Stimulated activated naive CD4-positive, alpha-beta T cell (primary cell): ENCODE results near the gene ZNF546.
"Not testable (repeated sequence)": the region's sequence is repeated elsewhere in the genome, so short reads cannot be mapped to it uniquely, and the experiment has no call there.

Experiments used
- DNase-seq, 6 experiments: peaks; one replicate each; lab custom pipeline; 2025; lab: John Stamatoyannopoulos, UW

Gene ZNF546

DNA sequence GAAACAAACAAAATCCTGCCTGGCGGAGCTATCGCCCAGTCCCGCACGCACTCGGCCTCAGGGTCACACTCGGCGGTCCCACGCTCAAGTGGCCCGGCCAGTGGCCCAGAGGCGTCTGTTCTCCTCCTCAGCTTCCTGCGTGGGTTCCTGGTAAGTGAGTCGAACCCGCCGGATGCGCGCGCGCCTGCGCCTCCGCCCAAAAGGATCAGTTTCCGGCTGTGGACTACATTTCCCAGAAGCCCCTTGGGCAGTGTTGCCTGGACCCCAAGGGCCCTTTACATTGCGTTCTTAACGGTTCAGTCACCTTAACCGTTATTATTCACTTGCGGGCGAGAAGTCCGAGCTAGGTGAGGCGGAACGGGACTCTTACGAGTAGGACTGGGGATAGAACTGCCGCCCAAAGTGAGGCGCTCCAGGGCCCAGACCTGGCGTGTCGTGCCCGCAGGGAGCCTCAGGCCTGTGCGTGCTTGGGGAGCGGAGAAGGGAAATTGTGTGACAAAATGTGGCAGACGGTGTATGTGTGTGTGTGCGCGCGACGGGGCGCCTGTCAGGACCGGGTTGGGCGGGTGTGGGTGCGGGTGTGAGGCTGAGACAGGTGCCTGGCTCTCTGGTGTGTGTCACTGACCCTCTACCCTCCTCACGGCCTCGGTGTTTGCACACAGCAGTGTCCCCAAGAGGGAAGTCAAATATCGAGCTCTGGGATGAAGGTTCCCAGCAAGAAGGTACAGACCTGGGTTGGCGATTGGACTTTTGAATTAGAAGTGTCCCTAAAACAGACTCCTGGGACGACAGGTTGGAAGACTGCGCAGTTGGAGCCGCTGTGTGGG, at the start of gene ZNF546:
Gene ZNF546 (plus strand): TSS at position 250 of the 827 bp plus-strand sequence. CDS start 1,267 bp downstream, outside the sequence.
- DNase-seq, result peak; percentile 80 to 91 (median 85)

DNA sequence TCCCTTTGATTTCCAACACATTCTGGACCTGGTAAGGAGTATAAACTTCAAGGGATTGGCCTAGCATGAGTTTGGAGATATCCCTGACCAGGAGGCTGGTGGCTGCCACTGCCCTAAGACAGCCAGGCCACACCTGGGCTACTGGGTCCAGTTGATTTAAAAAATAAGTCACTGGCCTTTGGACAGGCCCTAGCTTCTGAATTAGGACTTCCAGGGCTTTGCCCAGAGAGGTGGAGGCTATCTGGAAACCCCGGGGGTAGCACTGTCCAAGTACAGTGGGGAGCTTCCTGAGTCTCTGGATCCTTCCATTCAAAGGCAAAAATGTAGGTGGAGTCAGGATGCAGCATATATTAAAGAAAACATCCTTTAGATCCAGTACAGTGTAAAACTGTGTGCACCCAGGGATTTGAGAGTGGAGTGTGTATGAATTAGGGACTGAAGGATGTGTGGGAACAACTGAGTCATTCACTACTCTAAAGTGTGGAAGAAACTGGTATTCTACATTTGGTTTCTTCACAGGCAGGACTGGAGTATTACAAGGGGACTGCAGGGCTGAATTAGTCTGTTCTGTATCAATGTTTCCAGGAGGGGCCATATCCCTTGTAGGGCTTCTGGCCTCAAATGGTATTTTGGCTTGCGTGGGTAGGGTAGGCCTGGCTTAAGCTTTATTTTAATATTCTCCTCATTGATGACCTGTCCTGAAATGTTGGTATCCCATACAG, 47.7 kb upstream of the ZNF546 start:
- no peak for DNase-seq

DNA sequence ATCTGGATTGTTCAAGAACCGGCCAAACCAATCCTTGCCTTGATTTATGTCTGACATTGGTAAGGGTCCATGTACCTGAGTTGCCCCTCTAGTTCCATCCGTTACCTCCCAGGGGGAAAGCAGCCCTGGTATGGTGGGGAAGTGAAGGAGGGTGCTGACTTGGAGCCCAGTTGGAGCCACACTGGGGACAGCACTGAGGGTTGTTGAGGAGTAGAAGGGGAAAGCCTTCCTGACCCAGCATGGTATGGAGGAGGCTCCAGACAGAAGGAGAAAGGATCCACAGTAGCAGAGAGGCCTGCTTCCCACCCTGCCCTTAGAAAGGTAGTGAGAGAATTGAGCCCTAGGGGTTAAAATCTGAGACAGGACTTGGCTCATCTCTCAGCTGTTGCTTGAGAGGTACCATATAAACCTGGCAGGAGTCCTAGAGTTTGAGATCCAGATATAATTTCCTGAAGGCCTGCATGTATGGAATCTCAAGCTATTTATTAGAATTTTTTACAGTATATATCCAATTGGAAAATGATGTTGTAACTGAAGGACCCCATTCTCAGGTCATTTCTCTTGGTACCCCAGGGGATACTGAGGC, 45.7 kb upstream of the ZNF546 start:
- DNase-seq, result no peak

DNA sequence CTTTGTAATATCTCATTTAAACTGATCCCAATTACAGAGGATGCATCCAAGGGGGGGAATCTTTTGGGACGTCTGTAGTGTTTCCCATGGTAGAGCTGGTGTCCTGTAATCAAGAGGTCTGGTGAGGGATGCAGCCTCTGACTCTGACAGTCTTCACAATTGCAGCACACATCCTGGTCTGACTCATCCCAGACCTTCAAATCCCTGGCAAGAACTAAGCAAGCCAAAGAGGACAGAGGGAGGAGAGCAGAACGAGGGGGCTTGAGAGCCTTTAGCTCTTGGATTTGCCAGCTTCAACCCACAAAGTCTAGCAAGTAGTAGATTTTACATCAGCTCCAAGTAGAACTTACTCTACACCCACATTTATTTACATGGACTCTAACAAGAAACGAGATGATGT, 45.2 kb upstream of the ZNF546 start:
- no peak for DNase-seq

DNA sequence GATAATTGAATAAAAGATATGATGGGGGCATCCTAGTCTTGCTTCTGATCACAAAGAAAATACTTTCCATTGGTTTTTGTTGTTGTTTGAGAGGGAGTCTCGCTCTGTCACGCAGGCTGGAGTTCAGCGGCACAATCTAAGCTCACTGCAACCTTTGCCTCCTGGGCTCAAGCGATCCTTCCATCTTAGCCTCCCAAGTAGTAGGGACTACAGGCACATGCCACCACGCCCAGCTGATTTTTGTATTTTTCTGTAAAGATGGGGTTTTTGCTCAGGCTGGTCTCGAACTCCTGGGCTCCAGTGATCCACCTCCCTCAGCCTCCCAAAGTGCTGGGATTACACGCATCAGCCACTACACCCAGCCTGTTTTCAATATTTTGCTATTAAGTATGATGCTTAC, 42.9 kb upstream of the ZNF546 start:
- no peak for DNase-seq

DNA sequence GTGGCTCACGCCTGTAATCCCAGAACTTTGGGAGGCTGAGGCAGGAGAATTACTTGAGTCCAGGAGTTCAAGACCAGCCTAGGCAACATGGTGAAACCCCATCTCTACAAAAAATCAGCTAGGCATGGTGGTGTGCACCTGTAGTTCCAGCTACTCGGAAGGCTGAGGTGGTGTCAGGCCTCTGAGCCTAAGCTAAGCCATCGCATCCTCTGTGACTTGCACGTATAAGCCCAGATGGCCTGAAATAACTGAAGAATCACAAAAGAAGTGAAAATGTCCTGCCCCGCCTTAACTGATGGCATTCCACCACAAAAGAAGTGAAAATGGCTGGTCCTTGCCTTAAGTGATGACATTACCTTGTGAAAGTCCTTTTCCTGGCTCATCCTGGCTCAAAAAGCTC, 39.0 kb upstream of the ZNF546 start:
- not testable (repeated sequence) for DNase-seq

DNA sequence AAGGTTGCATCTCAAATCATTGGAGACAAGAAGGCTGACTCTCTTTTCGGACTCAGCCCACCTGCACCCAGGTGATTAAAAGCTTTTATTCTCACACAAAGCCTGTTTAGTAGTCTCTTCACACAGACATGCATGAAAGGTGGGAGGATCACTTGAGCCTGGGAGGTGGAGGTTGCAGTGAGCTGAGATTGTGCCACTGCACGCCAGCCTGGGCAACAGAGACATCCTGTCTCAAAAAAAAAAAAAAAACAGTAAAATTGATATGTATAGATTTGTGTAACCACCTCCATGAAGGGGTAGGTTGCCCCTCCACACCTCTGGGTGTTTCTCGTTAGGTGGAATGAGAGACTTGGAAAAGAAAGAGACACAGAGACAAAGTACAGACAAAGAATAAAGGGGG, 37.9 kb upstream of the ZNF546 start:
- DNase-seq, result peak in 3 of 6 experiments; percentile 12 to 40 (median 26)

DNA sequence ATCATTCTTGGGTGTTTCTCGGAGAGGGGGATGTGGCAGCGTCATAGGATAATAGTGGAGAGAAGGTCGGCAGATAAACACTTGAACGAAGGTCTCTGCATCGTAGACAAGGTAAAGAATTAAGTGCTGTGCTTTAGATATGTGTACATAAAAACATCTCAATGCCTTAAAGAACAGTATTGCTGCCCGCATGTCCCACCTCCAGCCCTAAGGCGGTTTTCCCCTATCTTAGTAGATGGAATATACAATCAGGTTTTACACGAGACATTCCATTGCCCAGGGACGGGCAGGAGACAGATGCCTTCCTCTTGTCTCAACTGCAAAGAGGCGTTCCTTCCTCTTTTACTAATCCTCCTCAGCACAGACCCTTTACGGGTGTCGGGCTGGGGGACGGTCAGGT, 37.5 kb upstream of the ZNF546 start:
- DNase-seq, result peak in 1 of 6 experiments; percentile 18

DNA sequence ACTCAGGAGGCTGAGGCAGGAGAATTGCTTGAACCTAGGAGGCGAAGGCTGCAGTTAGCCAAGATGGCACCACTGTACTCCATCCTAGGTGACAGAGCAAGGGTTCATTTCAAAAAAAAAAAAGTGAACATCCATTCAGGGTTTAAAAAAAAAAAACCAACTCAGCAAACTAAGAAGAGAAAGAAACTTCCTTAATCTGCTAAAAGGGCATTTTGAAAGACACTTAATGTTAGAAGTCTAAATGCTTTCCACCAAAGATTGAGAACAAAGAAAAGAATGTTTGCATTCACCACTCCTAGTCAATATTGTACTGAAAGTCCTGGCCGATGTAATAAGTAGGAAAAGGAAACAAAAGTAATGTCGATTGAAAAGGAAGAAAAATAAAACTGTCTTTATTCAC, 33.0 kb upstream of the ZNF546 start:
- DNase-seq, result no peak

DNA sequence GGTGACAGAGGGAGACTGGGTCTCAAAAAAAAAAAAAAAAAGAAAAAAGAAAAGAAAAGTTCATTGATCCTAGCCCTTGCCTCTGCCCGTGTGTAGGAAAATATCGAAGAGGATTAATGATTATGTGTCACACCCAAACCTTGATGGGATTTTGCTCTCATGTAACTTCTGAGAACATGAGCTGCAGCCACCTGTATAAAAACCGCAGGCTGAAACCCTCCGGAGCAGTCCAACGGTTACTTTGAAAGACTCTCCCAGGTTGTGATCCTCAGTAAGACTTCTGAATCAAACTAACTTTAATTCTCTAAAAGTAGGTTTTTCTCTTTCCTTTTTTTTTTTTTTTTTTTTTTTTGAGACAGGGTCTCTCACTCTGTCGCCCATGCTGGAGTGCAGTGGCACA, 30.2 kb upstream of the ZNF546 start:
- DNase-seq, result no peak

DNA sequence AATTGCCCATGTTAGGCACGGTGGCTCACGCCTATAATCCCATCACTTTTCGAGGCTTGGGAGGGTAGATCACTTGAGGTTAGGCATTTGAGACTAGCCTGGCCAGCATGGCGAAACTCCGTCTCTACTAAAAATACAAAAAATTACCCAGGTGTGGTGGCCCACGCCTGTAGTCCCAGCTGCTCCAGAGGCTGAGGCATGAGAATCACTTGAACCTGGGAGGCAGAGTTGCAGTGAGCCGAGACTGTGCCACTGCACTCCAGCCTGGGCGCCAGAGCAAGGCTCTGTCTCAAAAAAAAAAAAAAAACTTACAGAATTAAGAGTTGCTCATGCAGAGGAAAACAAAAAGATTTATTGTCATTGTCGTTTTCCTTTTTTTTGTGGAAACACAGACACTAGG, 29.3 kb upstream of the ZNF546 start:
- DNase-seq, result no peak

DNA sequence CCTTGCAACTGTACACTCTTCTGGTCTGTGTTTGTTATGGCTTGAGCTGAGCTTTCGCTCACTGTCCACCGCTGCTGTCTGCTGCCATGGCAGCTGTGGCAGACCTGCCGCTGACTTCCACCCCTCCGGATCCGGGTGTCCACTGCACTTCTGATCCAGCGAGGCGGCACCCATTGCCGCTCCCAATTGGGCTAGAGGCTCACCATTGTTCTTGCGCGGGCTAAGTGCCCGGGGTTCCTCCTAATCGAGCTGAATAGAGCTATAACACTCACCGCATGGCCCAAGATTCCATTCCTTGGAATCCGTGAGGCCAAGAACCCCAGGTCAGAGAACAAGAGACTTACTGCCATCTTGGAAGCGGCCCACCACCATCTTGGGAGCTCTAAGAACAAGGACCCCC, 28.1 kb upstream of the ZNF546 start:
- no peak for DNase-seq

DNA sequence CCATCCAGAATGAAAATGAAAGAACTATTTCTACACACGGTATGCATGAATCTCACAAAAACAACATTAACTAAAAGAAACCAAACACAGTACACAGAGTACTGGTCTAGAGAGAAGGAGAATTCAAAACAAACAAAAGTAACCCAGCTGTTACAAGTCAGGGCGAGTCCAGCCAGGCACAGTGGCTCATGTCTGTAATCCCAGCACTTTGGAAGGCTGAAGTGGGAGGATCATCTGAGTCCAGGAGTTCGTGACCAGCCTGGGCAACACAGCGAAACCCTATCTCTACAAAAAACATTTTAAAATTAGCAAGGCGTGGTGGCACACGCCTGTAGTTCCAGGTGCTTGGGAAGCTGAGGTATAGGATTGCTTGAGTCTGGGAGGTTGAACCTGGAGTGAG, 27.6 kb upstream of the ZNF546 start:
- no peak for DNase-seq

DNA sequence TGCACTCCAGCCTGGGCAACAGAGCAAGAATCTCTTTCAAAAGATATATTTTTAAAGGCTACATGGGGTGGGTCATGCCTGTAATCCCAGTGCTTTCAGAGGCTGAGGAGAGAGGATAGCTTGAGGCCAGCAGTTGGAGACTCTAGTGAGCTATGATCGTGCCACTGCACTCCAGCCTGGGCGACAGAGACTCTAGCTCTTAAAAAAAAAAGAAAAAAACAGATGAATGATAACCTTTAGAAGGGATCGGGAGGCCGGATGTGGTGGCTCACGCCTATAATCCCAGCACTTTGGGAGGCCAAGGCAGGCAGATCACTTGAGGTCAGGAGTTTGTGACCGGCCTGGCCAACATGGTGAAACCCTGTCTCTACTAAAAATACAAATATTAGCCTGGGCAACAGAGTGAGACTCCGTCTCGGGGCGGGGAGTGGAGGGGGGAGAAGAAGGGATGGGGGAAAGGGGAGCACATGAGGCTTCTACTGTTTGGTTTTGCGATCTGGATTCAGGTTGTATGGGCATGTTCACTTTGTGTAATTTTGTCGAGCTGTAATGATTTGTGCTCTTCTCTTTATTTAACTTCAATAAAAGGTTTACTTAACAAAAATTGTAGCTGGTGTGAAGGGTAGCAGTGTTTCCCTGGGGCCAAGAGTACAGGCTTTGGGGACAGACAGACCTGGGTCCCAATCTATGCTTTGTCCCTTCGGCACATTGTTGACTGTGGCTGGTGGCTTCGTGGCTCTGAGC, 27.0 kb upstream of the ZNF546 start:
- peak in 2 of 6 experiments; percentile 10 to 63 for DNase-seq

DNA sequence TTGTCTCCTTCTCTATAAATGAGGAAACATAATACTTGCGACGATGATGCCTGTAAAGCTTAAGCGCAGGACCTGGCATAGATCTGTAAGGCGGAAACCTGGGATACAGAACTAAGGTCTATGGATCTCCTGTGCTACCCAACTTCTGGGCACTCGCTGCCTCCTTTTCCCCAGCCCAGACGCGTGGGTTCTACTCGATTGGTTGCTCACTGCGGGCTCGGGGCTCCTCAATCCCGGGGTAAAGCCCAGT, 26.5 kb upstream of the ZNF546 start:
- no peak for DNase-seq

DNA sequence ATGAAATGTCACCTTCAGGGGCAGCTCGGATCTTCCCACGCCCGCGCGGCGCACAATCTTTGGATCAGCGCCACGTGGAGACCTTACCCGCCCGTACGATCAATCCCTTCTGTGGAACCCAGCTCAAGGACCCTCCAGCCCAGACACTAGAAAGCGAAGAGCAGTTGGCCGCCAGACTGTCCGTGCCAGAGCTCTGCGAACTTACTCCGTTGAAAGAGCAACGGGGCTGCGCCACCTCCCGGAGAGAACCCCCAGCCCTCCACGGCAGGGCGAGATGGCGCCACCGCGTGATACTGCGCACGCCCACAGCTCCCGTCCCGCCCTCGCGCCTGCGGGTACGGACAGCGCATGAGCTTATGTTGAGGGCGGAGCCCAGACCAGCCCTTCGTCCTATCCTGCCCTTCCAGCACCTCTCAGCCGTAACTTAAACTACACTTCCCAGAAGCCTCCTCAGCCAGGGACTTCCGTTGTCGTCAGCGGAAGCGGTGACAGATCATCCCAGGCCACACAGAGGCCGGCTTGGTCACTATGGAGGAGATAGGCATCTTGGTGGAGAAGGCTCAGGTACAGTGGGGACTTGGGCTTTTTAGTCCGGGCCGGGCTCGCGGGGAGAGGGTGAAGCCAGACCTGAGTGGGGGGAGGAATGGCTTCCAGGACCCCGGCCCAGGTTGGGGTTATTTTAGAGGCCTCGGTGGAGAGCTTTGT, 26.0 kb upstream of the ZNF546 start, which contains the start of gene PSMC4:
Gene PSMC4 (plus strand): TSS at position 491 of the 705 bp plus-strand sequence. CDS start 38 bp downstream, at position 529.
- peak; percentile 94 to 98 (median 97) for DNase-seq

DNA sequence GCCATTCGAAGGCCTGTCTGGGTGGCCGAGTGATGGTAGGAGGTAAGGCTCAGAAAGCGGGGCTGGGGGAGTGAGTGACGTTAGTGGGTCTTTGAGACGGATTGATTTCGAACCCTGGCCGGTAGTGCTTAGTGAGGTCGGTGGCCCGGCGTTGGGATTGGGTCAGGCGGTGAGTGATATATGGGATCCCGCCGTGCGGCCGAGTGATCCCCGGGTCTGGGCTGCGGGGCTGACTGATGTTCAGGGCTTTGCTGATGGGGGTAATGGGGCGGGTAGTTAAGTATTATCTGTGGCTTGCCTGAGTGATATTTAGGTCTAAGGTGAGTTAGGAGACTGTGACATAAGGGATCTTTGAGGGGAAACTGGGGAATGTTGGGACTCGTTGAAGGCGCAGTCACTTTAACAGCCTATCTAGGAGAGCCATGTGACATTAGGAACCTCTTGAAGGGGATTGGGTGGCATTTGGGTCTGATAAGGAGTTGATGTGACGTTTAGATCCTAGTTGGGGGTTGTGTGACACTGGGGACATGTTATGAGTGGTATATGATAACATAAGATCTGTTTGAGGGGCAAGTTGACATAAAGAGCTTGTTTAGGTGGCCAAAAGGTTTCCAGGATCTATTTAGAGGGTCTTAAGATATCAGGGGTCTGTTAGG, 25.4 kb upstream of the ZNF546 start:
- DNase-seq, result peak in 1 of 6 experiments; percentile 16

DNA sequence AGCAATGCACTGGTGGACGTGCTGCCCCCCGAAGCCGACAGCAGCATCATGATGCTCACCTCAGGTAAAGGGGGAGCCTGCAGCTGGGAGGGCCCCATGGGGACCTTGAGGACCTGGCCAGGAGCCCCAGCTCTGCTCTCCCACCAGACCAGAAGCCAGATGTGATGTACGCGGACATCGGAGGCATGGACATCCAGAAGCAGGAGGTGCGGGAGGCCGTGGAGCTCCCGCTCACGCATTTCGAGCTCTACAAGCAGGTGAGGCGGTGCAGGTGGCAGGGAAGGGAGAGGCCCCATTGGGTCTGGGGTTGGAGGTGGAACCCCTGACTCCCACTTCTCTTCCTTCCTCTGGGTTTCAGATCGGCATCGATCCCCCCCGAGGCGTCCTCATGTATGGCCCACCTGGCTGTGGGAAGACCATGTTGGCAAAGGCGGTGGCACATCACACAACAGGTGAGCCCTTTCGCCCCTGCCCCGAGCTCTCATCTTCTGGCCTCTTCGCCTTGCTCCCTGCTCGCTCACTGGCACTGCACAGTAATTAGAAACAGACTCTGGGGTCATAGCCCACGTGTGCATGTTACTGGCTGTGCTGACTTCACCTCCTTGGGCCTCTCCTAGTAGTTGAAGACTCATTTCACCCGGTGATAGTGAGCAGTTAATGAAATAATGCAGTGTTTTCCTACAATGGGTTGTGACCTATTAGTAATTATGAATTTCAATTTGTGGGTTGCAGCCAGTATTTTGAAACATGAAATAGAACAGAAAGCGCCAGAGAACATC, 22.3 kb upstream of the ZNF546 start:
- no peak for DNase-seq

DNA sequence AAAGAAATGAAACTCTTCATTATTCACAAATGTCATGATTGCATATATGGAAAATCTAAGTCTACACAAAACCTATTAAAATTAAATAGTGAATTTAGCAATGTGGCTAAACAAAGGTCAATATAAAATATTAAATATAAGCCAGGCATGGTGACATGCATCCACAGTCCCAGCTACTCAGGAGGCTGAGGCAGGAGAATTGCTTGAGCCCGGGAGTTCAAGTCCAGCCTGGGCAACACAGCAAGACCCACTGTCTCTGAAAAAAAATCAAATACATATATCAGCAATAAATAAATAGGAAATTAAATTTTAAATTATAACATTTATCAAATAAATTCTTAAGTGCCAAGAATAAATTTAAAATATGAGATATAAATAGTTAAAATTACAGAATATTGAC, 14.0 kb upstream of the ZNF546 start:
- no peak for DNase-seq

DNA sequence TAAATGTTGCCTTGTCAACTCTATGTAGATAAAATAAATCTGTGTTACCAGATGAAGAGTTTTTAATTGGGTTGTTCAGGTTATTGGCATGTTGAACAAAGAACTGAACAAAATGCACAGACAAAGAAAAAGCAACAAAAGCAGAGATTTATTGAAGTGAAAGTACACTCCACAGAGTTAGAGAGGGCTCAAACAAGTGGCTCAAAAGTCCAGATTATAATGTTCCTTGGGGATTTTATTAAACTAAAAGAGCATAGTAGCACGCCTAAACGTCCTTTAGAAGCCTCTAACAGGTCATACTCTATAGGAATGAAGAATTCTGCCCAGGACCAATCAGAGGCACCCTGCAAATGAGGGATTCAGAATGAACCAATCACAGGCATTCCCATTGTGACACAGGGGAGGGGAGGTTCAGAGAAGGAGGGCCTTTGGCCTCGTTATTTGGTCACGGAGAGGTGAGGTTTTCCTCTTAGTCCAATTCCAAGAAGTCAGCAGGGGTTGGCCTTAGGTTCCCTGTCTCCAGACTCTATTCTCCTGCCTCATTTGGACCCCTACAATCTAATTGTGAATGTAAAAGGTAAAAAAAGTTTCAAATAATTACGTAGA, 13.1 kb upstream of the ZNF546 start:
- DNase-seq, result no peak
